GM12874 (cell line): Measurements from ENCODE around the gene ASIC3.

Source experiments
- CTCF ChIP-seq: IDR thresholded peaks from 2 replicates; pipeline ENCODE4 v1.5.1; 2011; ENCODE audit warnings: low read depth, mild to moderate bottlenecking, control low read depth, low read length, moderate library complexity; ENCODE audit not compliant: insufficient read depth

The ASIC3 gene

GRCh38 chr7:151023232-151023631, 25.1 kb upstream of the ASIC3 start:
- no peak for TF ChIP-seq CTCF

GRCh38 chr7:151024435-151025056, 23.8 kb upstream of the ASIC3 start, which contains the start of gene ATG9B:
TSS of gene ATG9B (minus strand) at chr7:151024494. CDS start at chr7:151024423, 71 bp downstream.
- TF ChIP-seq CTCF = no peak

- TF ChIP-seq CTCF = no peak
These were observed 22.2 kb upstream of the ASIC3 start for GRCh38 chr7:151025924-151026671.

- TF ChIP-seq CTCF = peak; percentile 40
These were observed 20.0 kb upstream of the ASIC3 start, which contains the start of gene ABCB8 for GRCh38 chr7:151028131-151028947. TSS of gene ABCB8 (plus strand) at chr7:151028450. CDS start at chr7:151028516, 66 bp downstream.

GRCh38 chr7:151028948-151029501, 19.3 kb upstream of the ASIC3 start:
- TF ChIP-seq CTCF = no peak

- no peak for TF ChIP-seq CTCF
These were observed 17.3 kb upstream of the ASIC3 start for GRCh38 chr7:151031011-151031410.
